ENCODE results near the gene TSPAN2.

The TSPAN2 gene

GRCh38 chr1:115076384-115076915 lies 12.9 kb downstream of the TSPAN2 start:
- Histone ChIP-seq H3K9ac (no peak overlapping the region), H3K27me3 (ENCODE audit: insufficient read depth, low read depth) (no peaks in the 10 kb centered on the region), H3K4me3 (IDR thresholded peaks at IDR 0.05; ENCODE audit: insufficient read depth, low read depth, low read length) (no peak overlapping the region), H3K4me1 (ENCODE audit: low read depth, poor library complexity, severe bottlenecking) (no peaks in the 10 kb centered on the region), H3K27ac (no peak overlapping the region), H3K79me2 (ENCODE audit: insufficient read depth, low read depth) (no peaks in the 10 kb centered on the region), H3K36me3 (ENCODE audit: insufficient read depth) (no peaks in the 10 kb centered on the region), H2AFZ (ENCODE audit: low read depth) (no peak overlapping the region), H4K20me1 (ENCODE audit: insufficient read depth) (no peaks in the 10 kb centered on the region), H3K4me2 (no peak overlapping the region)
- no peak for TF ChIP-seq CTCF (conservative IDR thresholded peaks at IDR 0.05; ENCODE audit: low read depth, low read length)

DNA sequence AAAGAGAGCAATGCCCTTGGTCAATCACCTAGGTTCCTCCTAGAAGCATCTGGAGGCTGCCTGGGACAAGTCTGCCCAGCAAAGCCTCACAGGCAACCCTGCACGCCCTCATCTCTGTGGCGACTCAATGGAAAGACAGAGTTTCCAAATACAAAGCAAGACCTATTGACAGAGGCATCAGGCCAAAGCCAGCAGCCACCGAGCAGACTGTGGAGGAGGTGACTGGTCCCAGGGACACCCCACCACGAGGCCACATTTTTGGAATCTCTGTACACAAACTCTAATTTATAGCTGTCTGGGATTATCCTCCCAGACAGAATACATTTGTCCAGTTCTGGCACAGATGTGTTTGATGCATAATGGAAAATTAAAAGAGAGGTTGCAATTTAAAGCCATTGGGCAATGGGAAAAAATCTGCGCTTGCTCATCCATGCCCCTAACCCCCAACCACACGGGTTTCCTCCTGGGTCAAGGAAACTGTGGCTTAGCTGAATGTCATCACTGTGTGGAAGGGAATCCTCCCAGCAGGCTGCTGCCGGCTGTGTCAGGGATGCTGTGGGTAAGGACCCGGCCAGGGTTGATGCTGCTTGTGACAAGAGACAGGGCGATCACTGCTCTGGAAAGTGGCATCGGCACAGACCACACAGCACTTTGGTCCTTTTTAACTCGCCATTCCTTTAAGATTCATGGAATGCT lies 14.3 kb downstream of the TSPAN2 start:
- H3K36me3 ChIP-seq (ENCODE audit: insufficient read depth): no peaks in the 10 kb centered on the region
- no peak overlapping the region for H2AFZ ChIP-seq (ENCODE audit: low read depth)
- no peak overlapping the region for H3K4me2 ChIP-seq
- no peaks in the 10 kb centered on the region for H3K4me1 ChIP-seq (ENCODE audit: low read depth, poor library complexity, severe bottlenecking)
- no peak overlapping the region for H3K9ac ChIP-seq
- H3K27ac ChIP-seq: no peak overlapping the region
- H4K20me1 ChIP-seq (ENCODE audit: insufficient read depth): no peaks in the 10 kb centered on the region
- no peaks in the 10 kb centered on the region for H3K27me3 ChIP-seq (ENCODE audit: insufficient read depth, low read depth)
- H3K4me3 ChIP-seq (IDR thresholded peaks at IDR 0.05; ENCODE audit: insufficient read depth, low read depth, low read length): no peak overlapping the region
- TF ChIP-seq CTCF (conservative IDR thresholded peaks at IDR 0.05; ENCODE audit: low read depth, low read length): no peak
- no peaks in the 10 kb centered on the region for H3K79me2 ChIP-seq (ENCODE audit: insufficient read depth, low read depth)

GRCh38 chr1:115073298-115074087 lies 15.8 kb downstream of the TSPAN2 start:
- H3K27ac ChIP-seq: no peak overlapping the region
- no peak overlapping the region for H3K4me2 ChIP-seq
- no peaks in the 10 kb centered on the region for H3K27me3 ChIP-seq (ENCODE audit: insufficient read depth, low read depth)
- H3K4me1 ChIP-seq (ENCODE audit: low read depth, poor library complexity, severe bottlenecking): no peaks in the 10 kb centered on the region
- H4K20me1 ChIP-seq (ENCODE audit: insufficient read depth): no peaks in the 10 kb centered on the region
- TF ChIP-seq CTCF (conservative IDR thresholded peaks at IDR 0.05; ENCODE audit: low read depth, low read length): no peak
- H3K4me3 ChIP-seq (IDR thresholded peaks at IDR 0.05; ENCODE audit: insufficient read depth, low read depth, low read length): no peak overlapping the region
- no peak overlapping the region for H3K9ac ChIP-seq
- no peak overlapping the region for H2AFZ ChIP-seq (ENCODE audit: low read depth)
- H3K79me2 ChIP-seq (ENCODE audit: insufficient read depth, low read depth): no peaks in the 10 kb centered on the region
- H3K36me3 ChIP-seq (ENCODE audit: insufficient read depth): no peaks in the 10 kb centered on the region

DNA sequence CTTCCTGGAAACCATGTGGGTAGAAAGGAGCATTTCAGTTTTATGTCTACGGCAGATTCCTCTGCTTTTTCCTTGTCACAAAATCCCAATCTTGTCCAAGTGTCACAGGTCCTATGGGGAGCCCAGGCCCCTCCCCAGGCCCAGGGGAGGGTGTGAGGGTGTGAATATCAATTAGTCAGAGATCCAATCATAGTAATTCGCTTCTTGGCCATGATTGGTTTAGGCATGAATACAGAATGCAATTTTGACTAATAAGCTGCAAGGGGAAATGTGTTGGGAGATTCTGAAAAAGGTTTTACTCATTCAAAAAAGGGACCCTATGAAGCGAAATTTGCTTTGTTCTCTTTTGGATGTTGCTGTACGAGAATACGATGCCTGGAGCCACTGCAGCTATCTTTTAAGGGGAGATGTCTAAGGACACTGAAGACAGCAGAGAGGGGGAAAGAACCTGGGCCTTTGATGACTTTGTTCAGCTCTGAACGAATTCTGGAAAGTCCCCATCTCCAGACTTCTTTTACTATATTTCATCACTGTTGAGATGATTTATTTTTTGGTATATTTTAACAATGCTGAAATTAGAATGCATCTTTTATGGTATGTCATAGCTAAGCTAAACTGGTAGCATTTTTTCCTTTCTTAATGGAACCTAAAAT lies 18.2 kb downstream of the TSPAN2 start:
- Histone ChIP-seq H3K36me3 (ENCODE audit: insufficient read depth) (no peaks in the 10 kb centered on the region), H3K79me2 (ENCODE audit: insufficient read depth, low read depth) (no peaks in the 10 kb centered on the region), H3K4me2 (no peak overlapping the region), H4K20me1 (ENCODE audit: insufficient read depth) (no peaks in the 10 kb centered on the region), H3K27ac (no peak overlapping the region), H3K27me3 (ENCODE audit: insufficient read depth, low read depth) (no peaks in the 10 kb centered on the region), H3K4me1 (ENCODE audit: low read depth, poor library complexity, severe bottlenecking) (no peaks in the 10 kb centered on the region), H3K9ac (no peak overlapping the region), H3K4me3 (IDR thresholded peaks at IDR 0.05; ENCODE audit: insufficient read depth, low read depth, low read length) (no peak overlapping the region), H2AFZ (ENCODE audit: low read depth) (no peak overlapping the region)
- no peak for TF ChIP-seq CTCF (conservative IDR thresholded peaks at IDR 0.05; ENCODE audit: low read depth, low read length)

Data from KMS-11 (cell line).